Effector memory CD4-positive, alpha-beta T cell (primary cell): ENCODE results near the gene DYRK1A.
"Not testable (repeated sequence)": the region's sequence is repeated elsewhere in the genome, so short reads cannot be mapped to it uniquely, and the experiment has no call there.

Source experiments
- DNase-seq, 3 donors: peaks; one replicate each; pipeline ENCODE4 v3.0.0-alpha.2; 2020
- H3K27ac ChIP-seq: 2 replicates; pipeline ENCODE4 v1.7.0; 2013; ENCODE audit warnings: mild to moderate bottlenecking, low read length, moderate library complexity; ENCODE audit not compliant: insufficient read depth, poor library complexity, severe bottlenecking
- H3K27me3 ChIP-seq: replicated peaks from 2 replicates; pipeline ENCODE4 v1.7.0; 2013; ENCODE audit warnings: mild to moderate bottlenecking, low read length; ENCODE audit not compliant: insufficient read depth, control insufficient read depth, poor library complexity, severe bottlenecking
- H3K36me3 ChIP-seq: 2 replicates; pipeline ENCODE4 v1.7.0; 2013; ENCODE audit warnings: mild to moderate bottlenecking, low read length, moderate library complexity; ENCODE audit not compliant: control insufficient read depth, insufficient read depth
- H3K4me1 ChIP-seq: 2 replicates; pipeline ENCODE4 v1.7.0; 2013; ENCODE audit warnings: low read length, mild to moderate bottlenecking; ENCODE audit not compliant: control insufficient read depth, insufficient read depth, poor library complexity, severe bottlenecking
- H3K4me3 ChIP-seq: 2 replicates; pipeline ENCODE4 v1.7.0; 2013; ENCODE audit warnings: low read length, low read depth, mild to moderate bottlenecking; ENCODE audit not compliant: insufficient read depth, poor library complexity, severe bottlenecking
- H3K9me3 ChIP-seq: 2 replicates; pipeline ENCODE4 v1.7.0; 2013; ENCODE audit warnings: mild to moderate bottlenecking, low read length, moderate library complexity; ENCODE audit not compliant: control insufficient read depth
- total RNA-seq, 3 donors: gene quantifications; one replicate each; lab custom pipeline; 2026; lab: John Stamatoyannopoulos, UW

The DYRK1A gene
- total RNA-seq = 339 to 401 (median 344) reads per million in 3 donors

GRCh38 chr21:37366482-37367316 lies at the start of gene DYRK1A:
Gene DYRK1A (plus strand): TSS chr21:37366773. CDS start chr21:37420375, 53,602 bp downstream.
- H3K27me3 ChIP-seq = no peaks in the 10 kb centered on the region
- H3K4me3 ChIP-seq = peak within 1 kb of the TSS; percentile 95
- peak; percentile 97 to 98 (median 97) for DNase-seq
- peak within 1 kb of the TSS; percentile 98 for H3K27ac ChIP-seq
- H3K4me1 ChIP-seq = peaks cover 27% of the 10 kb centered on the region
- no peaks in the 10 kb centered on the region for H3K36me3 ChIP-seq
- H3K9me3 ChIP-seq = no peaks in the 10 kb centered on the region

- Histone ChIP-seq H3K27ac (no peak overlapping the region), H3K36me3 (no peaks in the 10 kb centered on the region), H3K4me3 (no peak overlapping the region), H3K4me1 (no peaks in the 10 kb centered on the region), H3K27me3 (no peaks in the 10 kb centered on the region), H3K9me3 (peaks cover 3% of the 10 kb centered on the region)
- no peak for DNase-seq
Observed at GRCh38 chr21:37319551-37319950, 47.0 kb upstream of the DYRK1A start.

GRCh38 chr21:37322084-37322483 lies 44.5 kb upstream of the DYRK1A start:
- peaks cover under 1% of the 10 kb centered on the region for H3K9me3 ChIP-seq
- H3K4me1 ChIP-seq = no peaks in the 10 kb centered on the region
- H3K4me3 ChIP-seq = no peak overlapping the region
- no peak overlapping the region for H3K27ac ChIP-seq
- no peak for DNase-seq
- H3K27me3 ChIP-seq = no peaks in the 10 kb centered on the region
- no peaks in the 10 kb centered on the region for H3K36me3 ChIP-seq

GRCh38 chr21:37324558-37324957 lies 42.0 kb upstream of the DYRK1A start:
- DNase-seq = no peak
- Histone ChIP-seq H3K27me3 (no peaks in the 10 kb centered on the region), H3K36me3 (no peaks in the 10 kb centered on the region), H3K9me3 (no peaks in the 10 kb centered on the region), H3K4me3 (no peak overlapping the region), H3K4me1 (no peaks in the 10 kb centered on the region), H3K27ac (no peak overlapping the region)

- not testable (repeated sequence) for H3K9me3 ChIP-seq, H3K27ac ChIP-seq, H3K4me3 ChIP-seq, H3K36me3 ChIP-seq, H3K27me3 ChIP-seq, DNase-seq, H3K4me1 ChIP-seq
Observed at GRCh38 chr21:37328147-37328546, 38.4 kb upstream of the DYRK1A start.

GRCh38 chr21:37331411-37331810 lies 35.2 kb upstream of the DYRK1A start:
- Histone ChIP-seq H3K36me3 (no peaks in the 10 kb centered on the region), H3K4me3 (no peak overlapping the region), H3K27me3 (no peaks in the 10 kb centered on the region), H3K9me3 (no peaks in the 10 kb centered on the region), H3K27ac (no peak overlapping the region), H3K4me1 (no peaks in the 10 kb centered on the region)
- DNase-seq = no peak

- Histone ChIP-seq H3K9me3 (no peaks in the 10 kb centered on the region), H3K4me3 (no peak overlapping the region), H3K4me1 (no peaks in the 10 kb centered on the region), H3K27me3 (no peaks in the 10 kb centered on the region), H3K36me3 (no peaks in the 10 kb centered on the region), H3K27ac (no peak overlapping the region)
- DNase-seq = no peak
Observed at GRCh38 chr21:37335053-37335452, 31.5 kb upstream of the DYRK1A start.

- H3K27ac ChIP-seq = no peak overlapping the region
- no peaks in the 10 kb centered on the region for H3K36me3 ChIP-seq
- DNase-seq = no peak
- no peaks in the 10 kb centered on the region for H3K4me1 ChIP-seq
- H3K27me3 ChIP-seq = no peaks in the 10 kb centered on the region
- no peak overlapping the region for H3K4me3 ChIP-seq
- H3K9me3 ChIP-seq = no peaks in the 10 kb centered on the region
Observed at GRCh38 chr21:37337179-37337578, 29.4 kb upstream of the DYRK1A start.

- Histone ChIP-seq H3K9me3 (no peaks in the 10 kb centered on the region), H3K4me1 (no peaks in the 10 kb centered on the region), H3K27ac (no peak overlapping the region), H3K27me3 (no peaks in the 10 kb centered on the region), H3K36me3 (no peaks in the 10 kb centered on the region), H3K4me3 (no peak overlapping the region)
- no peak for DNase-seq
Observed at GRCh38 chr21:37337831-37338230, 28.7 kb upstream of the DYRK1A start.

- no peaks in the 10 kb centered on the region for H3K36me3 ChIP-seq
- no peak overlapping the region for H3K4me3 ChIP-seq
- no peaks in the 10 kb centered on the region for H3K9me3 ChIP-seq
- H3K4me1 ChIP-seq = no peaks in the 10 kb centered on the region
- H3K27me3 ChIP-seq = no peaks in the 10 kb centered on the region
- no peak overlapping the region for H3K27ac ChIP-seq
- DNase-seq = no peak
Observed at GRCh38 chr21:37338671-37339551, 27.7 kb upstream of the DYRK1A start.
